Fibroblast of pulmonary artery (primary cell): Measurements from ENCODE around the gene ERC2.
A peak's percentile ranks its signal among the peaks of the same experiment; 100 is the strongest.

Source experiments
- DNase-seq: peaks from one replicate; pipeline ENCODE4 v3.0.0-alpha.2; 2010; ENCODE audit warnings: low read depth
- H3K4me3 ChIP-seq: replicated peaks from 2 replicates; pipeline ENCODE4 v1.5.1; 2011; ENCODE audit warnings: low read depth, mild to moderate bottlenecking, control low read depth, low read length, moderate library complexity
- TF ChIP-seq, protein P1 (sequence below): IDR thresholded peaks from 2 replicates; pipeline ENCODE4 v1.5.1; 2011; ENCODE audit warnings: mild to moderate bottlenecking, control low read depth, low read length, inconsistent platforms; ENCODE audit errors: missing control alignments

The ERC2 gene

DNA sequence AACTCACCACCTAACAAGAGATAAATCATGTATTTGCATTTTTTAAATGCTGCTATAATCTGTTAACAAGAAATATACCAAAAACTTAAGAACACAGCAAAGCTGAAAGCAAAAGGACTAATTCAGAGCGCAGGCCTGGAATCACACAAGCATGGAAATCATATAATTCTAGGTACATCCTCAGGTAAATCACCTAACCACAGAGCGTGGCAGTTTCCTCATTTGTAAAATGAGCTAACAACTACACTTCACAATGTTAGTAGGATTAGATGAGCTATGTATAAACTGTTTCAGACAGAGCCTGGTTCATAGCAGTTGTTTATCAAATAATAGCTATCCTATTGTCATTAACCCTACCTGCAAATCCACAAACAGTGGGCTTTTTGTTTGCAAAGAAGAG lies 146.4 kb downstream of the ERC2 start:
- TF ChIP-seq, protein P1, sequence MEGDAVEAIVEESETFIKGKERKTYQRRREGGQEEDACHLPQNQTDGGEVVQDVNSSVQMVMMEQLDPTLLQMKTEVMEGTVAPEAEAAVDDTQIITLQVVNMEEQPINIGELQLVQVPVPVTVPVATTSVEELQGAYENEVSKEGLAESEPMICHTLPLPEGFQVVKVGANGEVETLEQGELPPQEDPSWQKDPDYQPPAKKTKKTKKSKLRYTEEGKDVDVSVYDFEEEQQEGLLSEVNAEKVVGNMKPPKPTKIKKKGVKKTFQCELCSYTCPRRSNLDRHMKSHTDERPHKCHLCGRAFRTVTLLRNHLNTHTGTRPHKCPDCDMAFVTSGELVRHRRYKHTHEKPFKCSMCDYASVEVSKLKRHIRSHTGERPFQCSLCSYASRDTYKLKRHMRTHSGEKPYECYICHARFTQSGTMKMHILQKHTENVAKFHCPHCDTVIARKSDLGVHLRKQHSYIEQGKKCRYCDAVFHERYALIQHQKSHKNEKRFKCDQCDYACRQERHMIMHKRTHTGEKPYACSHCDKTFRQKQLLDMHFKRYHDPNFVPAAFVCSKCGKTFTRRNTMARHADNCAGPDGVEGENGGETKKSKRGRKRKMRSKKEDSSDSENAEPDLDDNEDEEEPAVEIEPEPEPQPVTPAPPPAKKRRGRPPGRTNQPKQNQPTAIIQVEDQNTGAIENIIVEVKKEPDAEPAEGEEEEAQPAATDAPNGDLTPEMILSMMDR, result no peak
- DNase-seq, result no peak
- no peak overlapping the region for H3K4me3 ChIP-seq

DNA sequence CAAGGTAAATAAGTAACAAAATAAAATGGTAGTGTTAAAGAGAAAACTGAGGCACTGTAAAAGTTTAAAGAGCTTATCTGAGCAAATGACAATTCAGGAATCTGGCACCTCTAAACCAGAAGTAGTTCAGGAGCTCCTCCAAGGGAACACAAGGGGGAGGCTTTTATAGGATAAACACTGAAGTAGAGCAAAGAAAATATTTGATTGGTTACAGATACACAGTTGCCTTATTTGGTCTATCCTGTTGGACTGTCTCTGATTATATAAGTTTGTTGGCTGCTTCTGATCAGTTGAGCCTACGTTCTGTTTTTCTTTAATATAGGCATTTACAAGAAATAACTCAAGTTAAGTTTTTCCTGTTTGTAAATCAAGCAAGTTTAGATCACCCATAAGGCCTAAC lies 146.9 kb downstream of the ERC2 start:
- TF ChIP-seq, protein P1, result no peak
- no peak overlapping the region for H3K4me3 ChIP-seq
- no peak for DNase-seq

DNA sequence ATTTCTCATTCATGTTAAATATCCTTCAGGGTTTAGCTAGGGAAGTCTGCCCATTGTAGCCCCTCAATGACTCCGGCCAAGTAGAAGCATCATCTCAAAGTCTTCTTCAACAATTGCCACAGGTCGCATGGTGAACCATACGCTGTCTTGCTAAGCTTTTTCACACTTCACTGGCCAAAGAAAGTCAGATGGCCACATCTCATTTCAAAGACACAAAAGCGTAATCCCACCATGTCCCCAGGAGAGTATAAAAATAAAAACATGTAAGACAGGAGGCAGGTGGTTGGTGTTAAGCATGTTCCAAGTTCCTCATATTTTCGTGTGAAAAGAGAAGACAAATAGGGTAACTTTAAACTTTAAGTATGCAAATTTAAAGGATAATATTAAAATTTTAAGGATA lies 147.4 kb downstream of the ERC2 start:
- no peak overlapping the region for H3K4me3 ChIP-seq
- TF ChIP-seq, protein P1, result no peak
- no peak for DNase-seq

DNA sequence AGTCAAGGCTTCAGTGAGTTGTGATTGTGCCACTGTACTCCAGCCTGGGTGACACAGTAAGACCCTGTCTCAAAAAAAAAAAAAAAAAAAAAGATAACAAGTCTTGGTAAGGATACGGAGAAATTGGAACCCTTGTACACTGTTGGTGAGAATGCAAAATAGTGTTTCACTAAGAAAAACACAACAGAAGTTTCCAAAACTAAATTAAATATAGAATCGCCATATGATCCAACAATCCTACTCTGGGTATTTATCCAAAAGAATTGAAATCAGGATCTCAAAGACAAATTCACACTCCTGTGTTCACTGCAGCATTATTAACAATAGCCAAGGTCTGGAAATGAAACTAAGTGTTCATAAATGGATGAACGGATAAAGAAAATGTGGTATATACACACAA lies 149.4 kb downstream of the ERC2 start:
- no peak for DNase-seq
- TF ChIP-seq, protein P1, result no peak
- H3K4me3 ChIP-seq, result no peak overlapping the region

DNA sequence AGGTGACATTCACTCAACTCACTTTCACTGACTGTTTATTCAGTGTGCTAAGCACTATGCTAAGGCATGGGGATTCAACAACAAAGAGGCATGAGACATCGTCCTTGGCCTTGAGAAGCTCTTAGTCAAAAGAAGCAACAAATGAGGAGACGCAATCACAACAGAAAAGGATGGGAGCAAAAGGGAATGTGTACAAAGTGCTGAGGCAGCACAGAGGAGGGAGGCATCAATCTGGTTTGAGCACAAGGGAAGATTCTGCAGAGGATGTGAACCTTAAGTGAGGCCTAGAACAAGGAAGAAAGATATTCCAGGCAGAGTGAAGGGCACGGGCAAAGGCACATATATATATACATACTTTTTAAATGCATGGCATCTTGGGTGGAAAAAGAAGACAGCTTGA lies 151.3 kb downstream of the ERC2 start:
- no peak for DNase-seq
- H3K4me3 ChIP-seq, result no peak overlapping the region
- TF ChIP-seq, protein P1, result no peak

DNA sequence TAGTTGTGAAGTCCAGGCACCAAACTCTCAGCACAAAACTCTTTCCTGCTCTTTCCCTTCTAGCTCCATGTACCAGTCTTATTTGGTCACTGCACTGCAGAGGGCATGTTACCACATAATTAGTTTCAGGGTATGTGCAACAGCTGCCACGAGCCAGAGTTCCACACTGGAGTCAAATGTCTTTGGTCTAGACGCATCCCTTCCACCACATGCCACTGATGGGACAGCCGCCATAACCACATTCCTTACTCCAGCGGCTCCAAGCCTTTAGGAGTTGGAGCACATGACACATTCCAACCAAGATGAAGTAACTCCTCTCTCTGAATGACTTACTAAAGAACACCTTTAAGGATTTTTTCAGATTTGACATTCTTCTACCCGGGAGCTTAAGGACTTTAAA lies 153.4 kb downstream of the ERC2 start:
- peak; percentile 75 for DNase-seq
- no peak overlapping the region for H3K4me3 ChIP-seq
- TF ChIP-seq, protein P1, result no peak

DNA sequence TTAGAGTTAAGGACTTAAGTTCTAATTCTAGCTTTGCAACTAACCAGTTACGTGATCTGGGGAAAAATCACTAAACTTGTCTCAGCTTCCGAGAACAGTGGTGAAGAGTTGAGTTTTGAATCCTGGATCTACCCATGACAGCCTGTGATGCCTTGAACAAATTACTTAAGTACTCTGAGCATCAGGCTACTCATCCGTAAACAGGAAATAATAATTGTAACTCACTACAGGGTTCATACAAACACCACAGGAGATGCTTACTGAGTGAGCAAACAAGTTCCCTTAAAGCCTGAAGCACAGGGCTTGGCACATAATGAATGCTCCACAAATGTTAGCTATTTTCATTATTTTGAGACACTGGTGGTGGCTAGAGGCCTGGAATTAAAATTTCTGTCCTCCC lies 158.8 kb downstream of the ERC2 start:
- H3K4me3 ChIP-seq, result no peak overlapping the region
- TF ChIP-seq, protein P1, result no peak
- no peak for DNase-seq
